ENCODE results near the gene UBN2.

UBN2 gene

DNA sequence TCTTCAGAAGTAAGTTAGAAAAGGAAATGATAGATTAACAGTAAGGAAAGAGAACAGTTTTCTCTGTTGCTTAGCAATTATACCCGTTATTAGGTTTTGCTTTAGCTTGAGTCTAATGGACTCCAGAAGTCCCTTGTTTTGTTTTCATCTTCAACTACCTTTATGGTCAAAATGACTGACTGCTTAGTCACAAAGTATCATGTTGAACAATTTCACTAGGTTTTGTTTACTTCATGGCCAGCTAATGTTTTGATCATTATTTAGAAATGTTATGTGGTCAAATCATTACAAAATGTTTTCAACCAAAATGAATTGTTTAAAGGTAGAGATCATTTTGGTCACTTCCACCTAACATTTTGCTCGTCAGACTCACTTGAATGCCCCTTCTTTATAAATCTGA lies 1.9 kb downstream of the UBN2 start:
- DNase-seq: no peak

DNA sequence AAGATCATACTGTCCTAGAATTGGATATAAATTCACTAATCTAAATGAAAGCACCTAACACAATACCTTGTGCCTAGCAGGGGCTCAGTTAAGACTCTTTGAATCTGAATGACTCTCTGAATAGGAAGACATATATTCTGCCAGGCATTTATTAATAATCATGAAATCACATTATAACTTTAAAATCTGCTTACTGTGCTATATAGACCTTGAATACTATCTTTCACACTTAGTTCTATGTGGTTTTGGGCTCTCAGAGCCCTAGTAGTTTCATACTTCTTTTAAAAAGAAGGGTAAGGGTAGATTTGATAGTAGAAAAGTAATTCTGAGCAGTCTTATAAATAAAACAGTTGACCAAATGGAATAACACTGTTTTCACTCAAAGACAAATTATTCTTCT lies 10.2 kb downstream of the UBN2 start:
- no peak for DNase-seq

DNA sequence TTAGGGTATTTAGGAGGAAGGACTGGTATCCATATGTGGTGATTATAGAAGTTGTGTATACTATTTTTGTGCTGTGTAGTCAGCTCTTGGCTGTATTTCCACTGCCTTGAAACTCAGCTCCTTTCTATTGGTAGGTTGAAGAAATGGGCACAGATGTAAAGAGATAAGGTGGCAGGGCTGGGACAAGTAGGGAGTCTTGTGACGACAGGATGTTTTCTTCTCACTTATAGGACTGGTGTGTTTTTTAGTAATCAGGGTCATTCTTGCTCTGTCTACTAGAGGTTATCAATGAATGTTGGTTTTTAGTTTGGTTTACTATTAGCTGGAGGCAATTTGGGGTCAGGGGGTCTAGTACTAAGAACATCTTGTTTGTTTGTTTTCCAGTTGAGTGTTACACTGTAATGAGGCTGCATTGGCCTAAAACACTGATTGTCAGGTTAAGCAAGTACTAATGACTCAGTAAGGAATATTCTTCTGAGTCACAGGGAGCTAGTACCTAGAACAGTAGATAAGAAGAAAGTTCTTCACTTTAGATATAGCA lies 11.8 kb downstream of the UBN2 start:
- DNase-seq: no peak

DNA sequence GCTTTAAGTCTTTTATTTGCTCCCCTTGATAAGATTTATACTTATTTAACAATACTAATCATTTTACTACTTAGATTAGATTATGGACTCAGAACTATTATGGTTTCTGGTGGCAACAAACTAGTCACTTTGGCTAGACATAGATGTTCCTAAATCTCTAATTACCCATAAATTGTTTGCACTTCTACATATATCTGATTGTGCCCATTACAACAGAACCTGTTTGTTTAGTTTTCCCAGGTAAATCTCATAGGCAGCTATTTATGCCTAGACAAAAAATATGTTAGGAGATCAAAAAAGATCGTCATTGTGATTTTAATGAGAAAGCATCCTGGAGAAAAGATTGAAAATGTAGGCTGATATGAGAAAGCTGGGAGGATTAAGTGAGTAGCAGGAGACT lies 14.4 kb downstream of the UBN2 start:
- no peak for DNase-seq

DNA sequence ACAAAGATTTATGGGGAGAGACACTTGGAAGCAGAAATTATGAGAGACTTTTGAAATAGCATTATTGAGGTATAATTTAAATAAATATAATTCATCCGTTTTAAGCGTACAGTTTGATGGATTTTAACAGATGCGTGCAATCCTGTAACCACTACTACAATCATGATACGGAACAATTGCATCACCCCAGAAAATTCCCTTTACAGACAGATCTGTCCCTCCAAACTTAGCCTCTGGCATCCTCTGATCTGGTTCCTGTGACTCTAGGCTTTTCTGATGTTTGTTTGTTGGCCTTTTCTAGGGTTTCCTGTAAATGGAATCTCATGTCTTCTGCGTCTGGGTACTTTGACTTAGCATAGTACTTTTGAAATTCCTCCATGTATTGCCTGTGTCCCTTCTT lies 15.5 kb downstream of the UBN2 start:
- no peak for DNase-seq

DNA sequence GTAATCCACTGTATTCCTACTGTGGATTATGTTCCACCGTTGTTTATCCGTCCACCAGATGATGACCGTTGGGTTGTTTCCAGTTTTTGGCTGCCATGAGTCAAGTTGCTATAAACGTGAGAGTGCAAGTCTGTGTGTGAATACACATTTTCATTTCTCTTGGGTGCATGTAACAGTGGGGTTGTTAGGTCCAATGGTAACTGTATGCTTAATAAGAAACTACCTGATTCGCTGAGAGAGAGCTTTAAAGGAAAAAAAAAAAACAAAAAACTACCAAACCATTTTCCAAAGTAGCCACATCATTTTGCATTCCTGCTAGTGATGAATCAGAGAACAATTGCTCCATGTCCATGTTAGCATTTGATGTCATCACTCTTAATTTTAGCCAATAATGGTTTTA lies 15.9 kb downstream of the UBN2 start:
- DNase-seq: no peak

DNA sequence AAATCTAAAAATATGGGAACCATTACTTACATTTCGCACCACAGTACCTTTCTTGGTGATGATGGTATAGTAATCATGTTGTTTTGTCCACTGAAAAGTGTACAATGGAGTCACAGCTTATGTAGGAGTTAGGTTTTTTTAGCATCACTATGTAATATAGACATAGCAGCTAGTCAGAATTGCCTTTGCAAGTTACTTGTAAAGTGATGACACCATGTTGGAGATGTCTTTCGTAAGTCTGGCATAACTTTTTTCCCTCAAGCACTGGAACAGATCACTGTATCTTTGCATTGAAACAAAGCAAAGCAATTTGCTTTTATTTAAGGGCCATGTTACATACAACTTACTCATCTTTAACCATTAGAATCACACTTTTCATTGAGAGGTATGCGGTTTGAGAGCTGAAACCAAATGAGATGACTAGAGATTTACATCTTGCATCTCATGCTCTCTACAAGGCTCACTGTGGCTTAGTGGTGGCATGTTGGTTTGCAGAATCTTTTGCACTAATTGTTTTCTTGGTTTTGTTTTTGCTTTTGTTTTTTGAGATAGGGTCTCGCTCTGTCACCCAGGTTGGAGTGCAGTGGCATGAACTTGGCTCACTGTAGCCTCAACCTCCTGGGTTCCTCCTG lies 18.3 kb downstream of the UBN2 start:
- no peak for DNase-seq

DNA sequence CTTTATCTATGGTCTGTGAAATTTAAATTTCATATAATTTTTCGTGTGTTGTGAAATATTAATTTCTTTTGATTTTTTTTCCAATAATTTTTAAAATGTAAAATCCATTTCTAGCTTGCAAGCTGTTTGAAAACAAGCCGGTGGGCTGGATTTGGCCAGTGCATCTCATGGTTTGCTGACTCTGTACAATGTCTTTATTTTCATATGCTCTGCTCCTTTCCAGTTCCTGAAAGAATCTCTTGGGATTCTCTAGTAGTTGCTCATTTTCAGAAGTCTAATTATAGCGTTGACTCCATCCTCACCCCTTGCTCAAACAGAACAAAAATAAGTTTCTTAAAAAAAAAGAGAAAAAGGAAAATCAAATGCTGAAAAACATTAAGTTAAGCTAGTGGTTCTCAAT lies 21.4 kb downstream of the UBN2 start:
- no peak for DNase-seq

DNA sequence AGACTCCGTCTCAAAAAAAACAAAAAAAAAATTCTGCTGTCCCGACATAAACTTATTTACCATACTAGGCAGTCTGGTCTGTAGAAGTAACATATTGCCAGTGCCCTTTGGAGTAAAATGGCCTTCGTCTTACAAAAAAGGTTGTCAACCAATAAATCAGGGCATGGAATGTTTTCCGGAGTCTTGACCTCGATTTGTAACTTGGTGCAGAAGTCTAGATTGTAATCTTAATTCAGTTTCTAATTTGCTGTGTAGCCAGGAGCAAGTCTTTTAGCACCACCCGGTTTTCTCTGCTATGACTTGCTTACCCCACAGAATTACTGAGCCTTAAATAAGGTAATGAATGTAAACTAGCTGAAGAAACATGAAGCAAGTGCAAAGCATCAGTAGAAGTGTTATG lies 23.2 kb downstream of the UBN2 start:
- DNase-seq: no peak

DNA sequence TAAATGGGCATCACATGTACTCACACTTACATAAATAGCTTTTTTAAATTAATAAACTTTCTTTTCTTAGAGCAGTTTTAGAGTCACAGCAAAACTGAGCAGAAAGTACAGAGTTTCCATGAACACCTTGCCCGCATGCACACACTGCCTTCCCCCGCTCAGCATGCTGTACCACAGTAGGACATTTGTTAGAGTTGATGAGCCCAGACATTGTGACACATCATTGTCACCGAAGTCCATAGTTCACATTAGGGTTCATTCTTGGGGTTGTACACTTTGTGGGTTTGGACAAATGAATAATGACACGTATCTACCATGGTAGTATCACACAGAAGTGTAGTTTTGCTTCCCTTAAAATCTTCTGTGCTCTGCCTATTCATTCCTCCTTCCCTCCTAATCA lies 23.7 kb downstream of the UBN2 start:
- DNase-seq: no peak

DNA sequence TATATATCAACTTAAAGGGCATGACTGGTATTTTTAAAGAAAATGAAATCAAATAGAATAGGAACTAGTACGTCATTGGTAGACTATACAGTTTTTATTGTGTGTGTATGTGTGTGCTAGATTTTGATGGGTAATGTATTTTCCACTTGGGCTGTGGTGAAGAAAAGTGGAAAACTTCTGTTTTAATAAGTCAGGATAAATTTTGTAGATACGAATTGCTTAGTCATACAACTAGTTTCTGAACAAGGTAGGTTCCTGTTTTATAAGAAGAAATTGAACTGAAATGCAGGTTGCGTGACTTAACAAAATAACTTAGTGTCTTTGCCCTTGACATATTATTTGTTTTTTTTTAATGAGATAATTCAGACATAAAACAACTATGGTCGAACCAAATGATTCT lies 24.3 kb downstream of the UBN2 start:
- no peak for DNase-seq

DNA sequence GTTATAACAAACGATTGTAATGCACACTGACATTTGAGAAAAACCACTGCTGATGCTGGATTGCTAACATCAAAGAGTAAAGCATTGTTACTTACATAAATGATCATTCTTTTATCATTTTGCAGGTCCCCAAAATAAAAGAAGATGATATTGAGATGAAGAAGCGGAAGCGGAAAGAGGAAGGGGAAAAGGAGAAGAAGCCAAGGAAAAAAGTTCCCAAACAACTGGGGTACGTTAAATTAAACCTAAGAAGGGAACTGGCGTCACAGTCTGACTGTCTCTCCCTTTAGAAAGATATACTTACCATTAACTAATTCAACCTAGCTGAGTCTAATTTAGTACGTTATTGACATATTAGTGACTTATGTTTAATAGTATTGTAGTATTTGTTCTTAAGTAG lies 28.1 kb downstream of the UBN2 start:
- DNase-seq: no peak

DNA sequence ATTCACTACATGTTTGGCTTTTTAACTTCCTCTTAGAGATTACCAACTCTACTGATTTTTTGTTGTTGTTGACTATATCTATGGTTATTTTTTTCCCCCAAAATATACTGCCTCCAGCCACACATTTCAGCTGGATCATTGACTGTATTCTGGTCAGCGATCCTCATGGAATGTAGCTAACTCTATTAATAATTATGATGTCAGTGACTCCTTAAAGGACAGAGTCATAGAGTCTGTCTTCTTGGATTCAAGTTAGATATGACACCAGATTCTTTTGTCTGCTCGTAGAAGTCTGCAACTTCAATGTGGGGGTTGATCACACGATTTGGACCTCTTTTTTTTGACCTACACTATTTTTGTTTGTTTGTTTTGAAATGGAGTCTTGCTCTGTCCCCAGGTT lies 33.2 kb downstream of the UBN2 start:
- no peak for DNase-seq

DNA sequence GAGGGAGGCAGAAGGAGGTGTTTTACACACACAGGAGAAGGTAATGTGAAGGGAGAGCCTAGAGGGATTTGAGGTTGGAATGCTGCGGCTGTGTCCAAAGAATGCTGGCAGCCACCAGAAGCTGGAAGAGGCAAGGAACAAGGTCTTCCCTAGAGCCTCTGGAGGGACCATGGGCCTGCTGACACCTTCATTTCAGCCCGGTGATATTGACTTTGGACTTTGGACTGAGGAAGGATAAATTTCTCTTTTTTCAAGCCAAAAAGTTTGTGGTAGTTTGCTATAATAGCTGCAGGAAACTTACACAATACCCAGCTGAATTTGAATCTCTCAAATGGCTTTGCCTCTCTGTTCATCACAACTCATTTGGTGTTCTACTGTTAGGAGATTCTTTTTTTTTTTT lies 34.6 kb downstream of the UBN2 start:
- no peak for DNase-seq

DNA sequence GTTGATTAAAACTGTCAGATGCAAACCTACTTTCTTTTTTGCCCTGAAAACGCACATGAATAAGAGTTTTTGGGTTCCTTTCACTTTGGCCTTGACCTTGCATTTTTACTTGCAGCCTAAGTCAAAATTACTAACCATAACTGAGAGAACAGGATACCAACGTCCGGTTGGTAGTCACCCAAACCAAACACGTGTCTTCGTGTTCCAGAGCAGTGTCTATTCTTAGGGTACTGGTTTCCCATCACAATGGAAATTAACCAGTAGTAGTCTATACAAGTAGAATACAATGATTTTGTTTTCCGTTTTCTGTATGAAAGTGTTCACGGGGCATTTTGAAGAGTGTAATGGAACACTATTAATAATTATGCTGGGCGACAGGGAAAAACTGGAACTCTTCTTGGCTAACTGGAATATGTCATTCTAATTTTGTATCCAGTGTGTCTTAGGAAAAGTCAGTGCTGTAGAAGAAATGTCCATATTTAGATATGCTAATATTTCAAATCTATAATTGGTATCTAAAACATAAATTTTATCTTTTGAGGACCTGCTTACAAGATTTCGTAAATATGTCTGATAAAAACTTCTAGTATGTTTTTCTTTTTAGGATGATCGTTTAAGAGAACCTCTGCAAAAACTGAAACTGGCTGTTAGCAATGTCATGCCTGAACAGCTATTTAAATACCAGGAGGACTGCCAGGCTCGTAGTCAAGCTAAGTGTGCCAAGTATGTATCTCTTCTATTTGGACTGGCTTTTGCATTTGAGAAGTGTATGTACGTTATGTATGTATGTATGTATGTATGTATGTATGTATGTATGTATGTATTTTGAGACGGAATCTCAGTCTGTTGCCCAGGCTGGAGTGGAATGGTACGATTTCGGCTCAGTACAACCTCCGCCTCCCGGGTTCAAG lies 40.9 kb downstream of the UBN2 start:
- no peak for DNase-seq

DNA sequence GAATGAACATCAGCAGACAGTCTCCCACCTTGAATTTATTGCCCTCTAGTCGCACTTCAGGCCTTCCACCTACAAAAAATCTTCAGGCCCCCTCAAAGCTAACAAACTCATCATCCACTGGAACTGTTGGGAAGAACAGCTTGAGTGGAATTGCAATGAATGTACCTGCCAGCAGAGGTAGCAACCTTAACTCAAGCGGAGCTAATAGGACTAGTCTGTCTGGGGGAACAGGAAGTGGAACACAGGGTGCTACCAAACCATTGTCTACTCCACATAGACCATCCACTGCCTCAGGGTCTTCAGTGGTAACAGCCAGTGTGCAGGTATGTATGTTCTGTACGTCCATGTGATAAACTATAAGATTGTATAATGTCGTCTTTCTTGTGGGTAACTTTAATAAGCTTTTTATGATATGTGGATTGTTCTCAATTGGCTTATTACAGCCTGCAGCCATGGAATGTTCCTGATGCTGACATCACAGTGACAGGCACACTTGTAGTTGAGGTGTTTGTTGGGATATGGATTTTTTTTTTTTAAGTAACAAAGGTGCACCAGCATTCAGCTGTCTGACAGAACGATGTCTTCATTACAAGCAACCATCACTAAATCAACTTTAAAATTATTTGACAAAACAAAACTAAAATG lies 53.3 kb downstream of the UBN2 start:
- no peak for DNase-seq

DNA sequence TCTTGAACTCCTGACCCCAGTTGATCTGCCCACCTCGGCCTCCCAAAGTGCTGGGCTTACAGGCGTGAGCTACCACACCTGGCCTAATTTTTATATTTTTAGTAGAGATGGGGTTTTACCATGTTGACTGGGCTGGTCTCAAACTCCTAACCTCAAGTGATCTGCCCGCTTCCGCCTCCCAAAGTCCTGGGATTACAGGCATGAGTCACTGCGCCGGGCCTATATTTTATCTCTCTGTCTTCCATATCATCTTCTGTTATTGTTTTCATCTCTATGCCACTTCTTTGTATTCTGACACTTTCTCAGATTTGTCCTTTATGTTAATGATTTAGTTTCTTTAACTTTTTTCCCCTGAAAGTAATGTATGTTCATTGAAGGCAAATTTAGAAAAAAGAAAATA lies 55.1 kb downstream of the UBN2 start:
- no peak for DNase-seq

DNA sequence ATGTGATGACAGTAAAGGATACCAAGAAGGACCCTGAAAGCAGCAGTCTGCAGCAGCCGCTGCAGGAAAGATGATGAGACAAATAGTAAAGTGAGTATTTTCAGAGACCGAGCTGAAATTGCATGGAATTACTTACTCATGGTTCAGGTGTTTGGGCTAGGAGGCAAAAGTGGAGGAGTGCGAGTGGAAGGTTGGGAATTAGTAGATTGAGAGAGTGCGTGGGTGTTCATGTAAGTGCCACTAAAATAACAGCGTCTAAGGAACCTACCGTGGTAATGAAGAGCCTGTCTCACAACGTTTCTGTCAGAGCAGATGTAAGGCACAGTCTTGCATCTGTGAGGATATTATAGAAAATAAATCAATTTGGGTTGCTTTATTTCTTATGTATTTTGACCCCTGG lies 61.8 kb downstream of the UBN2 start:
- DNase-seq: no peak

DNA sequence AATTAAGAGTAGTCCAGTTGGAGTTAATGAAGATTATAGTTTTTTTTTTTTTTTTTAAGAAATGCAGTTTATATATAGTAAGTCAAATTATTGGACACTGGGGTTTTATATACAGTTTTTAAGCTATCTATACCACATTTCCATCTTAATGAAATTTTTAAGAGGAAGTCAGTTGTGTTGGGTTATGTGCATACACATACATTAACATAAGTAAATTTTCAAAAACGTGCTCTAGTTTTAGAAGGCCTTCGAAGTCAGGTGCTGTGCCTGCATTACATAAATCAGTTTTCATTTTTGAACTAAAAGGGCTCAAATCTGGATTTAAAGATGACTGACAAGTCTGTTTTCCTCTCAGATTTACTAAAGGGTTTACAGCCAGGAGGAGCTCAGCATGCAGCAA lies 62.5 kb downstream of the UBN2 start:
- no peak for DNase-seq

DNA sequence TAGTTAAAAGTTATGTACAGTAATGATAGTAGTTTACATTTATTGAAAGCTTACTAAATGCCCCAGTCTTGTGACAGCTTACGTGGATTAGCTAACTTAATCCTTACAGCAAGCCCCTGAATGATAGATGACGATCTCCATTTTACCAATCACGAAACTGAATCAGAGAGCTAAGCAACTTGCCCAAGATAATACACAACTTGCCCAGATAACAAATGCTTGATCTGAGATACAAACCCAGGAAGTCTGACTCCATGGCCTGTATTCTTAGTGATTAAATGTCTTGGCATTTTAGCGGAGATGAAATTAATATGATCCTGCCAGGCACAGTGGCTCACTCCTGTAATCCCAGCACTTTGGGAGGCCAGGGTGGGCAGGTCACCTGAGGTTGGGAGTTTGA lies 63.2 kb downstream of the UBN2 start:
- DNase-seq: no peak

DNA sequence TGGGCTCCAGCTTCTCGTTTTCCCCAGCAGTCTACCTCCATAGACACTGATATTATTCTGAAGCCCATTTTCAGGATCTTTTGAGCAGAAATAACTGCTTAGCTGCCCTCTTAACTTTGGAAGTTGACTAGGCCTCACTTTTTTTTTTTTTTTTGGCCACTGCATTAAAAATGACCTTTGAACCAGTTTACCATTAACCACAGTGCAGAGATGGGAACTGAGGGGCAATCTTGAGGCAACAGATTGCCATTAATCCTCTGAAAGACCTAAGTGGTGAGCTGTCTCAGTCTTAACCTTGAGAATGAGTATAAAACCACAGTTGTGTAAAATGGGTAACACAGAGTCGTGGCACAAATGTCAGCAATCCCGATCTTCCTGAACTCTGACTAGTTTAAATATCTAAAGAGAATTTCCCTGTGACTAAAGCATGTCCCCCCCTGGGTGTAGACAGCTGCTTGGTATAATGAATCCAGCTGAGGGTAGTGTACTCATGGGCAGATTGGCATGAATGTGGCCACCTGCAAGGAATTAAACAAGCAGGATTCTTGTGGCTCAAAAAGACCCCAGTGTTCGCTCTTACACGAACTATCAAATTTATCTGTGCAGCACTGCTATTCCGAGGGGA lies 64.0 kb downstream of the UBN2 start:
- no peak for DNase-seq

DNA sequence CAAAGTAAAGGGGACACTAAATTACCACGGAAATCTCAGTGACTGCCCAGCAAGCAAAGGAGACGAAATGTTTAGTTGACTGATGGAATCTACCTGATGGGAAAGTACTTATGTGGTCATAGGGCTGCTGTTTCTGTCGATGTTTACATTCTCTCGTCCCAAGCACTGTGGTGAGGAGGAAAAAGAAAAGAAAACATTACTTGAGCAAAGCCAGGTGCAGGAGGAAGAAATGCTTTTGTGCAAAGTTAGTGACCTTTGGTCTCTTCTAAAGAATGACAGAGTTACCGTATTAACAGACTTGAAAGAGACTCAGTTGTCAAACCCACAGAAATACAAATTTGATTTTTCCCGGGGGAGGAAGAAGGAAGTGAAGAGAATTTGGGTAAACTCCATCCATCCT lies 66.8 kb downstream of the UBN2 start:
- no peak for DNase-seq

DNA sequence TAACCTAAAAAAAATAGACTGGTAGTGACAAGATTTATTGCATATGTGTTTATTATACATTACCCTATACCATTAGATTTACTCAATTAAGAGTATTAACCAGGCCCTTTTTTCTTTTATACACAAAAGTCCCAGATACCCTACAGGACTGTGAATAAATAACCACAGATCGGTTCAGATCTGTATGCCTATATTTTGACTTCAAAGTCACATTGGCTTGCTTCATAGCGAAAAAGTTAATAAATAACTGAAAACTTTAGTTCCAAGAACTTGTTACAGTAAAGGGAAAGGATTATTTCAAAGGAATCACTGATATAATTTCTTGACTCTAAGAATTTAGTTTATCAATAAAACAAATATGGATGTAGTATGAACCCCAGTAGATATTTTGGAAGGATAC lies 68.3 kb downstream of the UBN2 start:
- no peak for DNase-seq

DNA sequence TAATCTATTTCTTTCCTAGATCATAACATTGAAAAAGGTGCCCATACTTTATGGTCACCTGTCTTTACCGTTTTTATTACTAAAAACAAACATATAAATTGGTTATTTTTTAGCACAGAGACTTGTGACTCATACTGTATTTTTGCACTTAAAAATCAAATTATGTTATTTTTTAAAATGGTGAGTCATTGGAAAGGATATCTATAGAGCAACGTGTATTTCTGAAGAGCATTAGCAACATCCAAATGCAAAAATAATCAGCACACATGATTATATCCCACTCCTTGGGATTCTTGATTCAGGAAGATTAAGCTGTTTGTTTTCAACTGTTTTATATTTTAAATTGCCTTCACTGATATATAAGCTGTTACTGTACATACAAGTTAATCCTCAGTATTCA lies 69.4 kb downstream of the UBN2 start:
- DNase-seq: no peak
